Measurements from ENCODE around the gene TALDO1. TPM values are rescaled to one million over a fixed set of nuclear protein-coding genes. Genes with fewer than 3 reads are reported as not detected.

The TALDO1 gene
- total RNA-seq, 1 donor from 2014 or later, result 155 TPM

DNA sequence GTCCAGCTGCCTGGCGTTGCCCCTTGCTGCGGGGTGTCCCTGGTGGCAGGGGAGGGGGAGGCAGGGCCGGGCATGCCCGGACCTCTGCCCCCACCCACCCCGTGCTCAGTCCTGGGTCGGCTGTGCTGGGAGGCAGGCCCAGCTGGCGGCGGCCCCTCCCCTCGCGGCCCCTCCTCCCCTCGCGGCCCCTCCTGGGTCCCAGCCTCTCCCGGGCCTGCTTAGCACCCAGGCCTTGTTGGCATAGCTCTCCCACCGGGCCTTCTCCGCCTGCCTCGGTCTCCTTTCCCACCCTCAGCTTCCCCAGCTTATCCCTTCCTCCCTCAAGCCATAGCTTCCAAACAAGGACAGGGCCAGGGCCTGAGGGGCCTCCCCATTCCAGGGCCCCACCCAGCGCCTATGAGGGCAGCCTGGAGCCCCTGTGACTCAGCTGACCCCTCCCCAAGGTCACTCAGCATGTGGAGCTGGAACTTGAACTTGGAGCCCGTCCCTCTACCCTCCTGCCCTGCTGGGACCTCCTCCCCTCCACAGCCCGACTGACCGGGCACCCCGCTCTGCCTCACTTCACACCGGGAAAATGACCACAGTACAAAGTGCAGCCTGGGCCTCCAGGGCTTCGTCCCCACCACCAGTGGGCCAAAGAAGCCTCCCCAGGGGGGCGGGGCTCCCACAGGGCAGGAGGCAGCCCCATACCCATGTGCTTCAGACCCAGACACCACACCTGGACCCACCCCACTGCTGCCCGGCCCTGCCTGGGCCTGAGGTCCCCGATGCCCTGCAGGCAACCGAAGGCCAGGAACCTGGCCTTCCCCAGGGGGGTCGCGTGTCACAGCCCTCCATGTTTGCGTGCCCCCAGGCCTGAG lies 40.1 kb upstream of the TALDO1 start:
- Histone ChIP-seq H2AFZ (ENCODE audit: low read depth, low read length) (peak overlapping the region; percentile 38), H3K9ac (ENCODE audit: low read length) (peak overlapping the region; percentile 73), H3K79me2 (ENCODE audit: insufficient read depth, low read length) (peaks cover 16% of the 10 kb centered on the region), H3K4me3 (ENCODE audit: insufficient read depth, low read depth, low read length) (peak overlapping the region; percentile 63), H3K9me3 (ENCODE audit: insufficient read depth, low read depth, low read length) (no peaks in the 10 kb centered on the region), H3K27ac (ENCODE audit: low read depth, low read length) (no peak overlapping the region), H3K4me1 (ENCODE audit: insufficient read depth, low read length) (peaks cover 24% of the 10 kb centered on the region), H3K36me3 (ENCODE audit: insufficient read depth, low read length) (no peaks in the 10 kb centered on the region), H3K27me3 (ENCODE audit: insufficient read depth, low read length) (no peaks in the 10 kb centered on the region), H4K20me1 (ENCODE audit: insufficient read depth, low read length) (peaks cover 14% of the 10 kb centered on the region), H3K4me2 (ENCODE audit: low read length) (peak overlapping the region; percentile 86)
- Mint-ChIP-seq H3K4me1 (ENCODE audit: low read depth, unreplicated experiment) (peaks cover 3% of the 10 kb centered on the region), H3K36me3 (ENCODE audit: low read depth, unreplicated experiment) (no peaks in the 10 kb centered on the region), H3K27ac (ENCODE audit: unreplicated experiment) (peak overlapping the region; percentile 66), H3K4me3 (ENCODE audit: unreplicated experiment) (peak overlapping the region; percentile 79), H3K27me3 (ENCODE audit: low read depth, unreplicated experiment) (no peaks in the 10 kb centered on the region), H3K9me3 (ENCODE audit: unreplicated experiment) (peaks cover 1% of the 10 kb centered on the region)
- no peak for TF ChIP-seq EZH2 (IDR thresholded peaks at IDR 0.05; ENCODE audit: insufficient read depth, low read length)
- TF ChIP-seq, protein P1, sequence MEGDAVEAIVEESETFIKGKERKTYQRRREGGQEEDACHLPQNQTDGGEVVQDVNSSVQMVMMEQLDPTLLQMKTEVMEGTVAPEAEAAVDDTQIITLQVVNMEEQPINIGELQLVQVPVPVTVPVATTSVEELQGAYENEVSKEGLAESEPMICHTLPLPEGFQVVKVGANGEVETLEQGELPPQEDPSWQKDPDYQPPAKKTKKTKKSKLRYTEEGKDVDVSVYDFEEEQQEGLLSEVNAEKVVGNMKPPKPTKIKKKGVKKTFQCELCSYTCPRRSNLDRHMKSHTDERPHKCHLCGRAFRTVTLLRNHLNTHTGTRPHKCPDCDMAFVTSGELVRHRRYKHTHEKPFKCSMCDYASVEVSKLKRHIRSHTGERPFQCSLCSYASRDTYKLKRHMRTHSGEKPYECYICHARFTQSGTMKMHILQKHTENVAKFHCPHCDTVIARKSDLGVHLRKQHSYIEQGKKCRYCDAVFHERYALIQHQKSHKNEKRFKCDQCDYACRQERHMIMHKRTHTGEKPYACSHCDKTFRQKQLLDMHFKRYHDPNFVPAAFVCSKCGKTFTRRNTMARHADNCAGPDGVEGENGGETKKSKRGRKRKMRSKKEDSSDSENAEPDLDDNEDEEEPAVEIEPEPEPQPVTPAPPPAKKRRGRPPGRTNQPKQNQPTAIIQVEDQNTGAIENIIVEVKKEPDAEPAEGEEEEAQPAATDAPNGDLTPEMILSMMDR (IDR thresholded peaks at IDR 0.05; ENCODE audit: insufficient read depth, low read depth, low read length), result no peak
- DNase-seq (ENCODE audit: low read depth), result no peak
- FAIRE-seq, result no peak

DNA sequence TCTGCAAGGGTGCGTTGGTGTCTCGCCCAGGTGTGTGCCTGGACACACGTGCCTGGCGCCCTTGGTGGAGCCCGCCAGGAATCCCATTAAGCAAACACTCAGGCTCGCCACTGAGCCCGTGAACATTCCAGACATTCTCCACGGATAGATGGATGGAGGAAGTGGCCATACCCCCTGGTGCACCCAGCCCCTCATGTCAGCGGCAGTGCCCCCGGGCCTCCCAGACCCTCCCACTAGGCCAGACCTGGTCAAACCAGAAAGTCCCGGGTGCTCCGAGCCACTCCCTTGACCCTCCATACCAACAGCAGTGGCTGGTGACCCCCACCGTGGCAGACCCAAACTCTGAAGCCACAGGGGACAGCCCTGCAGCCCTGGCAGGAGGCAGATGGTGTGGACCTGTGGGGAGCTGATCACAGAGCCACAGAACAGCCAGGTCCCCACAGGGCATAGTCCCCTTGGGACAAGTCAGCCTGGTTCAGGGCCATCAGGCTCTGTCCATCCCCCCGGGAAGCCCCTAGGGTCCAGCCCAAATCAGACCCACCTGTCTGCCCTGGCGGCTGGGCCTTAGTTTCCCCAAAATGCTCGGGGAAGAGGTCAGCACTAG lies 39.3 kb upstream of the TALDO1 start:
- no peaks in the 10 kb centered on the region for H3K36me3 Mint-ChIP-seq (ENCODE audit: low read depth, unreplicated experiment)
- Histone ChIP-seq H3K4me2 (ENCODE audit: low read length) (peak overlapping the region; percentile 86), H3K4me1 (ENCODE audit: insufficient read depth, low read length) (peaks cover 24% of the 10 kb centered on the region), H3K27me3 (ENCODE audit: insufficient read depth, low read length) (no peaks in the 10 kb centered on the region), H3K9ac (ENCODE audit: low read length) (peak overlapping the region; percentile 73), H4K20me1 (ENCODE audit: insufficient read depth, low read length) (peaks cover 12% of the 10 kb centered on the region), H2AFZ (ENCODE audit: low read depth, low read length) (no peak overlapping the region), H3K27ac (ENCODE audit: low read depth, low read length) (no peak overlapping the region), H3K36me3 (ENCODE audit: insufficient read depth, low read length) (no peaks in the 10 kb centered on the region), H3K79me2 (ENCODE audit: insufficient read depth, low read length) (peaks cover 14% of the 10 kb centered on the region), H3K9me3 (ENCODE audit: insufficient read depth, low read depth, low read length) (no peaks in the 10 kb centered on the region), H3K4me3 (ENCODE audit: insufficient read depth, low read depth, low read length) (peak overlapping the region; percentile 33)
- peak overlapping the region; percentile 60 for H3K4me3 Mint-ChIP-seq (ENCODE audit: unreplicated experiment)
- H3K27me3 Mint-ChIP-seq (ENCODE audit: low read depth, unreplicated experiment), result no peaks in the 10 kb centered on the region
- no peak for FAIRE-seq
- TF ChIP-seq, protein P1 (IDR thresholded peaks at IDR 0.05; ENCODE audit: insufficient read depth, low read depth, low read length), result no peak
- TF ChIP-seq EZH2 (IDR thresholded peaks at IDR 0.05; ENCODE audit: insufficient read depth, low read length), result no peak
- H3K9me3 Mint-ChIP-seq (ENCODE audit: unreplicated experiment), result peaks cover 1% of the 10 kb centered on the region
- H3K27ac Mint-ChIP-seq (ENCODE audit: unreplicated experiment), result no peak overlapping the region
- DNase-seq (ENCODE audit: low read depth), result no peak
- H3K4me1 Mint-ChIP-seq (ENCODE audit: low read depth, unreplicated experiment), result peaks cover 3% of the 10 kb centered on the region

Data from astrocyte (in vitro differentiated cells and primary cell).